A673 (cell line): ENCODE results near the gene CD244.

Experiments used
- EZH2 ChIP-seq: fragments of 200-600 bp; sonication (generic); IDR thresholded peaks from 2 replicates; pipeline ENCODE4 v1.6.1; 2017; ENCODE audit warnings: borderline replicate concordance, low read depth, mild to moderate bottlenecking, mixed read lengths, antibody characterized with exemption, low read length; ENCODE audit not compliant: poor library complexity, severe bottlenecking
- TF ChIP-seq, protein P1 (sequence below): fragments of 300-800, 200-600 bp; sonication (generic); conservative IDR thresholded peaks from 2 replicates; pipeline ENCODE4 v1.5.1; 2017; ENCODE audit warnings: low read depth, mild to moderate bottlenecking, antibody characterized with exemption, low read length, moderate library complexity, mixed read lengths

DNA sequence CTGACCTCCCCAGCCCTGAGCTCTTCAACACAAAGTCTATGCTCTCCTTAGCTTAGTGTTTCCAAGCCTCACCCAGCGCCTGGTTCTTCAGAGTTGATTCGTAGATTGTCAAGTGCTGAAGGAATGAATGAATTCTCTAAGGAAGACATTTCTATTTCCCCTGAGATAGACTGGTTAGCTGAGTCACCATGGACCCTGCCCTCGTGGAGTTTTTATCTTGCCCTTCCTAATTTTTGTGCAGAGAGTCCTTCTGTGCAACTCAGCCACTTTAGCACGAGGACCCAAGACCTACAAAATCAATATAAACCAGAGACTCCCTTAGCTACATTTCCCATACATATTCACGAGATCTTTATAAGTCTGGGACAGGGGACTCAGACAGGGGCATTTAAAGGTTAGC is 2.6 kb upstream of the CD244 start:
- TF ChIP-seq, protein P1, sequence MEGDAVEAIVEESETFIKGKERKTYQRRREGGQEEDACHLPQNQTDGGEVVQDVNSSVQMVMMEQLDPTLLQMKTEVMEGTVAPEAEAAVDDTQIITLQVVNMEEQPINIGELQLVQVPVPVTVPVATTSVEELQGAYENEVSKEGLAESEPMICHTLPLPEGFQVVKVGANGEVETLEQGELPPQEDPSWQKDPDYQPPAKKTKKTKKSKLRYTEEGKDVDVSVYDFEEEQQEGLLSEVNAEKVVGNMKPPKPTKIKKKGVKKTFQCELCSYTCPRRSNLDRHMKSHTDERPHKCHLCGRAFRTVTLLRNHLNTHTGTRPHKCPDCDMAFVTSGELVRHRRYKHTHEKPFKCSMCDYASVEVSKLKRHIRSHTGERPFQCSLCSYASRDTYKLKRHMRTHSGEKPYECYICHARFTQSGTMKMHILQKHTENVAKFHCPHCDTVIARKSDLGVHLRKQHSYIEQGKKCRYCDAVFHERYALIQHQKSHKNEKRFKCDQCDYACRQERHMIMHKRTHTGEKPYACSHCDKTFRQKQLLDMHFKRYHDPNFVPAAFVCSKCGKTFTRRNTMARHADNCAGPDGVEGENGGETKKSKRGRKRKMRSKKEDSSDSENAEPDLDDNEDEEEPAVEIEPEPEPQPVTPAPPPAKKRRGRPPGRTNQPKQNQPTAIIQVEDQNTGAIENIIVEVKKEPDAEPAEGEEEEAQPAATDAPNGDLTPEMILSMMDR = no peak
- no peak for TF ChIP-seq EZH2
